Kidney (tissue), 14 donors: ENCODE results near the gene RASAL2. TPM values are rescaled to one million over a fixed set of nuclear protein-coding genes. Genes with fewer than 3 reads are reported as not detected.

Experiments used
- DNase-seq, 5 donors: peaks; one replicate each; pipeline ENCODE4 v3.0.0-alpha.2; 2013 to 2020
- FAIRE-seq: peaks from 2 replicates; lab custom pipeline; 2012; peaks lifted over from hg19 to GRCh38; lab: Jason Lieb, UNC
- H3K27ac ChIP-seq, 2 donors: one replicate each; pipeline ENCODE4 v1.7.0; 2013; ENCODE audit warnings: low read depth in 2 of 2, low read length in 2 of 2, inconsistent platforms in 1 of 2
- H3K27me3 ChIP-seq: one replicate; pipeline ENCODE4 v1.7.1; 2013; ENCODE audit warnings: low read length, inconsistent platforms; ENCODE audit not compliant: control insufficient read depth, insufficient read depth
- H3K36me3 ChIP-seq, 3 donors: one replicate each; pipeline versions ENCODE4 v1.7.0 to v1.7.1; 2013; ENCODE audit warnings: low read length in 3 of 3, control low read depth in 1 of 3, inconsistent platforms in 1 of 3; ENCODE audit not compliant: insufficient read depth in 3 of 3, control insufficient read depth in 2 of 3
- H3K4me1 ChIP-seq, 3 donors: one replicate each; pipeline versions ENCODE4 v1.7.0 to v1.7.1; 2013; ENCODE audit warnings: low read length in 3 of 3, inconsistent platforms in 1 of 3, low read depth in 1 of 3; ENCODE audit not compliant: control insufficient read depth in 2 of 3, insufficient read depth in 2 of 3
- H3K4me3 ChIP-seq, 3 donors: one replicate each; pipeline versions ENCODE4 v1.7.0 to v1.8.1; 2013; ENCODE audit warnings: low read length in 3 of 3, control low read depth in 1 of 3, inconsistent platforms in 1 of 3
- H3K9ac ChIP-seq, 3 donors: one replicate each; pipeline versions ENCODE4 v1.7.0 to v1.7.1; 2013; ENCODE audit warnings: low read length in 3 of 3, control low read depth in 1 of 3, inconsistent platforms in 1 of 3
- H3K9me3 ChIP-seq, 3 donors: one replicate each; pipeline versions ENCODE4 v1.7.0 to v1.7.1; 2013; ENCODE audit warnings: low read length in 3 of 3, control low read depth in 1 of 3, inconsistent platforms in 1 of 3; ENCODE audit not compliant: control insufficient read depth in 2 of 3, insufficient read depth in 1 of 3
- intact Hi-C: fragments of 100-400 bp; cut with DNase I; formaldehyde crosslinking; loops from one replicate; pipeline ENCODE4 v1.11.1; 2022
- polyA plus RNA-seq: library from polyadenylated mRNA; stranded (reverse); fragments of 350-450 nt; fragmentation: Illumina TruSeq; extraction: RNeasy Lipid Tissue Mini Kit (QIAGEN cat#74804); gene quantifications from one replicate; pipeline ENCODE4 v1.2.3, GENCODE V29; 2014; ENCODE audit warnings: low read depth, low replicate concordance; ENCODE audit not compliant: insufficient read depth
- total RNA-seq: library from RNA; stranded (reverse); fragmentation: NEBNext Ultra II Directional; extraction: Animal tissue kit (Norgen Biotek cat#: 25700); gene quantifications from one replicate; pipeline ENCODE4 v1.2.1, GENCODE V29; 2021
- TF ChIP-seq, protein P1 (sequence below): IDR thresholded peaks from 3 replicates; pipeline ENCODE4 v1.5.1; 2012; ENCODE audit warnings: mild to moderate bottlenecking, moderate library complexity, borderline replicate concordance; ENCODE audit not compliant: insufficient read depth; ENCODE audit errors: extremely low read depth
- donor health status: control.
- donor health status: control.
- donor health status: control.
- donor health status: control.
- donor health status: control.
- donor health status: DM: yes; HTN: yes; CAD: no.
- donor health status: Normal renal cell carcinoma (clear cell type).

The RASAL2 gene
- total and polyA plus RNA-seq, 2 donors from 2014 or later: 2.2 to 26.5 TPM

DNA sequence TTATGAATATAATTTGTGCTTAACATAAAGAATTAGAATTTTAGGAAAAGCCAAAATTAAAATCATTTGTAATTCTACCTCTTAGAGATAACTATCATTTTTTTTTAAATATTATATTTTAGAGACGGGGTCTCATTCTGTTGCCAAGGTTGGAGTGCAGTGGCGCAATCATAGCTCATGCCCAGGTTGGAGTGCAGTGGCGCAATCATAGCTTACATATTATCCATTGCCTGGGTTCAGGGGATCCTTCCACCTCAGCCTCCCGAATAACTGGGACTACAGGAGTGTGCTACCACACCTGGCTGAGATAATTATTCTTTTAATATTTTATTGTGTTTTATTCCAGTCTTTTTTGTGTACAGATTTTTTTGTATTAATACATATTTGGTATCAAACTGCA lies 8.3 kb downstream of the RASAL2 start:
- no peak overlapping the region for H3K9ac ChIP-seq
- no peaks in the 10 kb centered on the region for H3K9me3 ChIP-seq
- no peak overlapping the region for H3K4me3 ChIP-seq
- TF ChIP-seq, protein P1, sequence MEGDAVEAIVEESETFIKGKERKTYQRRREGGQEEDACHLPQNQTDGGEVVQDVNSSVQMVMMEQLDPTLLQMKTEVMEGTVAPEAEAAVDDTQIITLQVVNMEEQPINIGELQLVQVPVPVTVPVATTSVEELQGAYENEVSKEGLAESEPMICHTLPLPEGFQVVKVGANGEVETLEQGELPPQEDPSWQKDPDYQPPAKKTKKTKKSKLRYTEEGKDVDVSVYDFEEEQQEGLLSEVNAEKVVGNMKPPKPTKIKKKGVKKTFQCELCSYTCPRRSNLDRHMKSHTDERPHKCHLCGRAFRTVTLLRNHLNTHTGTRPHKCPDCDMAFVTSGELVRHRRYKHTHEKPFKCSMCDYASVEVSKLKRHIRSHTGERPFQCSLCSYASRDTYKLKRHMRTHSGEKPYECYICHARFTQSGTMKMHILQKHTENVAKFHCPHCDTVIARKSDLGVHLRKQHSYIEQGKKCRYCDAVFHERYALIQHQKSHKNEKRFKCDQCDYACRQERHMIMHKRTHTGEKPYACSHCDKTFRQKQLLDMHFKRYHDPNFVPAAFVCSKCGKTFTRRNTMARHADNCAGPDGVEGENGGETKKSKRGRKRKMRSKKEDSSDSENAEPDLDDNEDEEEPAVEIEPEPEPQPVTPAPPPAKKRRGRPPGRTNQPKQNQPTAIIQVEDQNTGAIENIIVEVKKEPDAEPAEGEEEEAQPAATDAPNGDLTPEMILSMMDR: no peak
- H3K27ac ChIP-seq: no peak overlapping the region
- H3K27me3 ChIP-seq: no peaks in the 10 kb centered on the region
- DNase-seq (no peak), FAIRE-seq (no peak)
- H3K36me3 ChIP-seq: no peaks in the 10 kb centered on the region
- intact Hi-C loops: no loop called here
- peaks cover 0 to 10% (median 0%) of the 10 kb centered on the region in 3 donors for H3K4me1 ChIP-seq

DNA sequence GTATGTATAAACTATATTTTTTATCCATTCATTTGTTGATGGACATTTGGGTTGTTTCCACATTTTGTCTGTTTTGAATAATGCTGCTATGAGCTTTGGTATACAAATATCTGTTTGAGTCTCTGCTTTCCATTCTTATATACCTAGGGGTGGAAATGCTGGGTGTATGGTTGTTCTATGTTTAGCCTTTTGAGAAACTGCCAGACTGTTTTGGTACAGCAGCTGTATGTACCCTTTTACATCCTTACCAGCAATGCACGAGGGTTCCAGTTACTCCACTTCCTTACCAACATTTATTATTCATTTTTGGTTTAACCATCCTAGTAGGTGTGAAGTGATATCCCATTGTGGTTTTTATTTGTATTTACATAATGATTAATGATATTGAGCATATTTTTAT lies 13.9 kb downstream of the RASAL2 start:
- Histone ChIP-seq H3K27me3 (no peaks in the 10 kb centered on the region), H3K9ac (no peak overlapping the region), H3K4me3 (no peak overlapping the region), H3K36me3 (no peaks in the 10 kb centered on the region), H3K4me1 (peaks cover 0 to 4% (median 0%) of the 10 kb centered on the region in 3 donors), H3K27ac (no peak overlapping the region), H3K9me3 (no peaks in the 10 kb centered on the region)
- no peak for DNase-seq
- FAIRE-seq: no peak
- TF ChIP-seq, protein P1: no peak
- intact Hi-C loops: no loop called here

DNA sequence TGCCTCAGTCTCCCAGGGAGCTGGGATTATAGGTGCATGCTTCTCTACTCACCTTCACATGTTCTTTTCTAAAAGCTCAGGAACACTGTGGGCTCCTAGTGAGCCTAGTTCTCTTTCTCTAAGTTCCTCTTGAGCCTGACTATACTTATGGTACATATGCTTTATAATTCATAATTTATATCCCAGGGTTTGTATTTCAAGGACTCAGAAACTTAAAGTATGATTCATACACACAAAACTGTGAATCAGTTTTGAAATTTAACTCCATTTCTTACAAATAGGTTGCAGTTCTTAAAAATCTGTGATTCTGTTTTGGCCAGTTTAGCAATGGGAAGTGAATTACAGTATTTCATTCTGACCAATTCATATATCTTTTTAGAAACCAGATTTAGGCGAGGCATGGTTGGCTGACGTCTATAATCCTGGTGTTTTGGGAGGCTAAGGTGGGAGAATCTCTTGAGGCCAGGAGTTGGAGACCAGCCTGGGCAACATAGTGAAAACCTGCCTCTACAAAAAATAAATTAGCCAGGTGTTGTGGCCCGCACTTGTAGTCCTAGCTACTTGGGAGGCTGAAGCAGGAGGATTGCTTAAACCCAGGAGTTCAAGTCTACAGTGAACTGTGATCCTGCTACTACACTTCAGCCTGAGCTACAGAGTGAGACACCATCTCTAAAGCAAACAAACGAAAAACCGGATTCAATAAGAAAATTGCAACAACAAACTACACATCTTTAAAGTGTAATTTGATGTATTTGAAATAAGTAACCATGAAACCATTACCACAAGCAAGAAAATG lies 15.6 kb downstream of the RASAL2 start:
- no peak overlapping the region for H3K27ac ChIP-seq
- FAIRE-seq (no peak), DNase-seq (no peak)
- intact Hi-C loops: no loop called here
- TF ChIP-seq, protein P1: no peak
- H3K4me1 ChIP-seq: peaks cover 0 to 4% (median 0%) of the 10 kb centered on the region in 3 donors
- no peak overlapping the region for H3K4me3 ChIP-seq
- no peaks in the 10 kb centered on the region for H3K27me3 ChIP-seq
- H3K36me3 ChIP-seq: no peaks in the 10 kb centered on the region
- no peaks in the 10 kb centered on the region for H3K9me3 ChIP-seq
- no peak overlapping the region for H3K9ac ChIP-seq

DNA sequence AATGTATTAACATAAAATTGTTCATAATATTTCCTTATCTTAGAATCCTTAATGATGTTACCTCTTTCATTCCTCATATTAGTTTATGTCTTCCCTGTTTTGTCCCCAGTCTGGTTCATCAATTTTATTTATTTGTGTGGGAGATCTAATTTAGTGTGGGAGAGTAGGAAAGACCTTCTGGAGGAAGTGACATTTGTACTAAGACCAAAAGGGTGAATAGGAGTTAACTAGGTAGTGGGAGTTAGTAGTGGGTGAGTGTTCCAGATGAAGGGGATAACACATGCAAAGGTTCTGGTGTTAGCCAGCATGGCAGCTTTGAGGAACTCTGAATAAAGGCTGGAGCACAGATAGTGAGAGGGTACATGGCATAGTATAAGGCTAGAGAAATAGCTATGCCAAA lies 21.4 kb downstream of the RASAL2 start:
- Histone ChIP-seq H3K9ac (no peak overlapping the region), H3K4me1 (no peaks in the 10 kb centered on the region), H3K9me3 (no peaks in the 10 kb centered on the region), H3K27ac (no peak overlapping the region), H3K4me3 (no peak overlapping the region), H3K27me3 (no peaks in the 10 kb centered on the region), H3K36me3 (no peaks in the 10 kb centered on the region)
- TF ChIP-seq, protein P1: no peak
- FAIRE-seq: no peak
- intact Hi-C loops: no loop called here
- no peak for DNase-seq
